ENCODE data around the gene STK33.

The STK33 gene

DNA sequence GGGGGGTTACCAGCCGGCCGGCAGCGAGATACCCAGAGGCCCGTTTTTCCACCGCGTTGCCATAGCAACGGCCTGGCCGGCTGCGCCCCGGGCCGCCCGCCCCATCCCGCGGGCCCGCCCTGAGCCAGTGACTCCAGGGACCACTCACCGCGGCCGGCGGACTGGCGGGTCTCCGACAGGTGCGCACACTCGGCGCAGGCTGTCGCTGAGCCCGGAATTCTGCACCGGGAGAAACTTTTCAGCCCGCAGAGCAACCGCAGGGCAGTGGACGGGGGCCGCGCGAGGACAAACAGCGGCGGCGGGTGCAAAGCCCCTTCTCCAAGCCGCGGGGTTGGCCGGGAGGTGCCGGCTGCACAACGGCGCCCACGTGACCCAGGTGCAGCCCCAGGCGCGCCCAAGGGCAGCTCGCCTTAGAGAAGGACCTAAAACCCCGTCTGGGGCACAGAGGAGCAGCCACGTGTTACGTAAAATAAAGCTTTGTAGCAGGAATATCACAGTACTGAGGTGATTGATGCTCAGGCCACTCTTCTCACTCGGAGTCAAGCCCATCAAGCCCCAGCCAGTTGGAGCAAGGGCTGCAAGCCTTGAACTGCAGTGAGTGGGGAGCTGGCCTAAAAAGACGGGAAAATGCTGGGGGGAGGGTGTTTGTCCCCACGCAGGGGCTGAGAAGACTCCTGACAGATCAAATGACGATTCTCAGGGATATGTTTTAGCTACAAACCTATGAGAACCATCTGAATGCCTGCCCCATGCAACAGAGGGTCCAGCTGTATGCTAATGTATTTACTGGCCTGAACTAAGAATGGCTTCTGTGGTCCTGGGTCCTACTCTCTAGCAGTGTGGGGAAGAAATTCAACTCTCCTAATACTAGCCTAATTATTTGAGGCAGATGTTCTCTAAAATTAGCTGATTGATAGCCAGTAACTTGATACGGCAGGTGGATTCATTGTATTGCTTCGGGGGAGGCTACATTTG lies at the start of gene STK33:
Gene STK33, minus strand, starts transcription at position 294 of the 975 bp plus-strand sequence. CDS start 119,323 bp downstream, outside the sequence.
- DNase-seq: peak; percentile 68

DNA sequence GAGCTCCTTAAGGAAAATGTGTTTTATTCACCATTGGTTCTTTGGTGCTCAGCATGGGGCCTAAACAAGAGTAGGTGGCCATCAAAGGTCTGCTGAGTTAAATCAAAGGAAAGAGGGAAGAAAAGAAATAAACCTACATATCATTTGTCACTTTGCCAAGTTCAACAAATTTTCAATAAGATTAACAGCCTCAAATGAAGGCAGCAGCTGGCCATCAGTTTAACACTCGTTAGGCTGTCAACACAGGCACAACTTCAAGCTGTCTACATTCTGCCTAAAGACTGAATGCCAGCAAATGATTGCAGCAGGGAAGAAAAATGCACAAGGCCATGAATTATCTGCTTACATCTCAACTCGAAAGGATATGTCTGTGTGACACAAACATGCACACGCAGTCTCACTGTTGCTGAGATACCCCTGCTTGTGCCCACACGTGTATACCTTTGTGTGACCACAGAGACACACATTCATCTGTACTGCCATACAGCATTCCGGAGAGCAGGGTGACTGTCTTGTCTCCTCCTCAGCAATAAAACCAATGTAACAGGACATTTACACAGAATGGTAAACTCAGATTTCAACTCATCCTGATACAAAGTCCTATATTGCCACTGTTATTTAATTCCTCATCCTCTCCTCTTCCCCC lies 48.3 kb upstream of the STK33 start:
- no peak for DNase-seq

GRCh38 chr11:8641332-8641731 lies 47.3 kb upstream of the STK33 start:
- no peak for DNase-seq

- no peak for DNase-seq
These were observed 46.4 kb upstream of the STK33 start for GRCh38 chr11:8640267-8640906.

GRCh38 chr11:8639655-8640054 lies 45.6 kb upstream of the STK33 start:
- DNase-seq: no peak

GRCh38 chr11:8638300-8638699 lies 44.3 kb upstream of the STK33 start:
- DNase-seq: no peak

DNA sequence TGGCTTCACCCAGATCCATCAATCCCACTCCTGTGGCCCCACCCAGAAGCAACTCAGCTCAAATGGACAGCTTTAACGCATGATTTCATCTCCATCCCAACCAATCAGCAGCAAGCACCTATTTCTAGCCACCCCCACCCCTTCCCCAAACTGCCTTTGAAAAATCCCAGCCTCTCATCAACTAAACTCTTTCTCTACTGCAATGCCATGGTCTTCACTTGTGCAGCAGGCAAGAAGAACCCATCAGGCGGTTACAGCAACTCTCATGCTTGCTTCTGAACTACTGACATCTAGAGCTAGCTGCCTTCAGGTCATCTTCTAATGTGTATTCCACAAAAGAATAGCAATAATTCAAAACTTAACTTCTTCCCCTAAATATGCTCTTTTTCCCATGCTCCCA lies 42.1 kb upstream of the STK33 start:
- no peak for DNase-seq

DNA sequence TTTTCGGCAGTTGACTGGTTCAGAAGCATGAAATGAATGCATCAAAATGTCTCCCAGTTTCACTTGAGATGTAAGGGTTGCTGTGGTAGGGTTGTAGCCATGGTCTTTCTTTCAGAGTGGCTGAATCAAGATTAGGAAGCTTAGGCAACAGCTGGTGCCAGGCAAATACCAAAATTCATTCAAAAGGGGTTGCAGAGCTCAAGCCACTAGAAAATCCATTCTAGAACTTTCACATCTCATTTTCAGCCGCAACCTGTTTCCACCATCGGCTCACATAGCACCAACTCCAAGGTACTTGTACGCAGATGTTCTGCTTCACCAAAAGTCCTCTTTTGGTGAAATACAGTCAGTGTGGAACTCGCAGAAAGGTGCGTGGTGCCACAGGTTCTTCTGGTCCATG lies 40.5 kb upstream of the STK33 start:
- no peak for DNase-seq

- DNase-seq: no peak
These were observed 37.5 kb upstream of the STK33 start for GRCh38 chr11:8631395-8632118.

GRCh38 chr11:8624698-8625097 lies 30.7 kb upstream of the STK33 start:
- no peak for DNase-seq

DNA sequence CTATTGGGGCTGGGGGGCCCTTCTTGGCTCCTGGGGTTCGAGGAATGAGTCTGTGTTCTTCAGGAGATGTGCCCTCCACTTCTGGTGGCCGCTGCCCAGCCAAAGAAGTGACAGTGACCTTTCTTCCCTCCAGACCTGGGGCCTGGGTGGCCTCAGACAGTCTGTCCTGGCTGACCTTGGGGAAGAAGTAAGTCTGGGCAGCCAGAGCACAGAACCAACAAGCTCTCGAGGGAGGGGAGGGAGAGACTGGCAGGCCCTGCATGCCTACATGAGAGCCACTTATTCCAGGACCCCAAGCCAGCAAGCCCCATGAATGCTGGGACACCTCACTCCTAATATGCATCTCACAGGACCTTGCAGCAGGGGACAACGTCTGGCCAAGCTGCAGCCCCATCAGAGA lies 27.1 kb upstream of the STK33 start:
- no peak for DNase-seq

- DNase-seq: no peak
These were observed 23.0 kb upstream of the STK33 start for GRCh38 chr11:8617063-8617462.

- no peak for DNase-seq
These were observed 21.4 kb upstream of the STK33 start for GRCh38 chr11:8615291-8616032.

DNA sequence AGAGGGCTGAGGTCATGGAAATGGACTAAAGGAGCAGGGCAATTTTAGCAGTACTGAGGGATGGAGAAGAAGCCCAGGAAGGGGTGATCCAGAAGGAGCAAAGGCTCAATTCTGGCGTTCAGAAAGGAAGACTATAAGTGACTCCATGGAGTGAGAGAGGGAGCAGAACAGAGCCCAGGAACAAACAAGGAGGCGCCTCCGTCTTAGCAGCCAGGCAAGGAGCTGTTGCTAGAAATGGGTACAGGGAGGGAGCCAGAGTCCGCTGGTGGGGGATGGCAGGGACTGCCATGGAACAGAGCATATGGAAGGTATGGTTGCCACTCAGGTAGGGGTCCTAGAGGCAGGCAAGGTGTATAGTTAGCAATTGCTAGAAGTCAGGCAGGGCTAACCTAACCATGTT lies 20.5 kb upstream of the STK33 start:
- DNase-seq: no peak

DNA sequence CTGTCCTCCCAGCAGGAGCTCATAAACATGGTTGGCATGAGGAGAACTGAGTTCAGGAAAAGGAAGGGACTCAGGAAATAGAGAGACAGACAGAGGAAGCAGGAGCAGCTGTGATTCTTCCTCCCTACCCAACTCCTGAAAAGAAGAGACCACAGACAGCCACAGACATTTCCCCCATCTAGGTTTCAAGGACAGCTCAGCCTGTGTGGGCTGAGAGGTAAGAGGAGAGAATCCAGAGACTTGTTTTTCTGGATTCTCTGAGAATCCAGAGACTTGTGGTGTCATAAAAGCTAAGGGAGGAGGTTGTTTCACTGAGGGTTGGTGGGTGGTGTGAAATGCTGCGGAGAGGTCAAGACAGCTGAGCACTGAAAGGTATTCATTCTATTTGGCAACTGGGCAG lies 19.0 kb upstream of the STK33 start:
- DNase-seq: no peak

- DNase-seq: no peak
These were observed 18.5 kb upstream of the STK33 start for GRCh38 chr11:8612522-8612921.

DNA sequence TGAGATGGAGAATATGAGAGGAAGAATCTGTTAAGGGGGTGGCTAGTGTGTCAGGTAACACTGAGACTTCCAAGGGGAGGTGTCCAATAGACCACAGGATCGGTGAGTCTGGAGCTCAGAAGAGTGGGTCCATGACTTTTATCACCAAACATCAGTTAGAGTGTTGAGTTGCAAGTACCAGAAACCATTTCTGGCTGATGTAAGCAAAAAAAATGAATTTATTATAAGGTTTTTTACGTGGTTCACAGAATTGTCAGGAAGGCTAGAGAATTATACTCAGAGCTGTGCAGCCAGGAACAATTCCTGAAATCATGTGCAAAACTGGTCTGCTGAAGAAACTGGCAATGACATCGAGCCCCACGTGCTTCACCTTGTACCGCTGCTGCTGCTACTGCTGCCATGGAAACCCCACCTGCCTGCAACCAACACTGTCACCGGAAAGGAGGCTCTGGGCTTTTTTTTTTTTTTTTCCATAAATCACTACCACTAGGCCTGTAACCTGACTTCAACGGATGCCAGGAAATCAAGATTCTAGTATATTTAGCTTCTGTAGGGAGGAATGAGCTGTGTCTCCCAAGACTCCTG lies 16.6 kb upstream of the STK33 start:
- DNase-seq: no peak

GRCh38 chr11:8608652-8609051 lies 14.6 kb upstream of the STK33 start:
- no peak for DNase-seq

- DNase-seq: no peak
These were observed 12.0 kb upstream of the STK33 start for GRCh38 chr11:8605971-8606563.

- peak; percentile 15 for DNase-seq
These were observed 10.2 kb upstream of the STK33 start for GRCh38 chr11:8604078-8604723.

GRCh38 chr11:8603696-8604077 lies 9.7 kb upstream of the STK33 start:
- DNase-seq: no peak

Measured in NCI-H526 treated with DMSO at 0.1 percent for 48 hours (cell line).